T-helper 9 cell (primary cell): Measurements from ENCODE around the gene REM2.

Source experiments
- DNase-seq: peaks from one replicate; pipeline ENCODE4 v3.0.0-alpha.2; 2020

The REM2 gene

DNA sequence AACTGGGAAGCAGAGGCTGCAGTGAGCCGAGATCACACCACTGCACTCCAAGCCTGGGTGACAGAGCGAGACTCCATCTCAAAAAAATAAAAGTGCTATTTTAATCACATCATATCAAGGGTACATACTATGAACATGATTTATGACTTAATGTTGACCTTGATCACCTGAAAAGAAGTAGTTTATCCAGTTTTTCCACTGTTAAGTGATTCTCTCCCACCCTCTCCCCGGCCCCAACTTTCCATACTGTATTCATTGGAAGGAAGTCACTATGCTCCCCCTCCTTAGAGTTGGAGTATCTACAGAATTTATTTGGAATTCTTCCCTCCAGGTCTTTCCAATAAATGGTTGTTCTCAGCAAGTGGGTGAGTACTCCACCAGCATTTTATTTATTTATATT lies 49.1 kb downstream of the REM2 start:
- DNase-seq, result no peak

DNA sequence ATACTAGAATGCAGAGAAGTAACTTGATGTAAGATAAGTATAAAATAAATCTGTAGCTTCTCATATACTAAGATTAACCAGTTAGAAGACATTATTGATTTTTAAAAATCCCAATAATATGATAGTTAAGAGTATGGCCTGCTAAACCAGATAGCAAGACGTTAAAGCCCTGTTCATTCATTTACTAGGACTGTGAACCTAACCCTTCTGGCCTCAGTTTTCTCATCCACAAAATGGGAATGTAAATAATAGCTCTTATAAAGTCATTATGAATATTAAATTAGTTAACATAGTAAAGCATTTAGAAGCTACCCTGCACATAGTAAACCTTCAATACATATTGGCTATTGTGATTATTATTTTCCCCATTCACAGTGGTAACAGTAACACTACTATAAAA lies 52.1 kb downstream of the REM2 start:
- DNase-seq, result no peak
